ENCODE measurements around the gene RBM18.

The RBM18 gene

GRCh38 chr9:122264360-122265148, at the start of gene RBM18, which contains the start of gene MRRF:
RBM18 (minus strand) TSS chr9:122264840; CDS start chr9:122261492, 3,348 bp downstream.
MRRF (plus strand) TSS chr9:122264882; CDS start chr9:122270892, 6,010 bp downstream.
- DNase-seq (ENCODE audit: low read depth in 2 of 2): peak; percentile 66 to 67

- no peak for DNase-seq (ENCODE audit: low read depth in 2 of 2)
Observed at GRCh38 chr9:122314165-122314564, 49.5 kb upstream of the RBM18 start.

GRCh38 chr9:122309861-122310260, 45.2 kb upstream of the RBM18 start:
- DNase-seq (ENCODE audit: low read depth in 2 of 2): no peak

GRCh38 chr9:122307925-122308324, 43.3 kb upstream of the RBM18 start:
- no peak for DNase-seq (ENCODE audit: low read depth in 2 of 2)

- DNase-seq (ENCODE audit: low read depth in 2 of 2): no peak
Observed at GRCh38 chr9:122307061-122307460, 42.4 kb upstream of the RBM18 start.

- DNase-seq (ENCODE audit: low read depth in 2 of 2): peak; percentile 10 to 20
Observed at GRCh38 chr9:122302237-122303093, 37.8 kb upstream of the RBM18 start.

- DNase-seq (ENCODE audit: low read depth in 2 of 2): no peak
Observed at GRCh38 chr9:122297512-122297911, 32.9 kb upstream of the RBM18 start.

- DNase-seq (ENCODE audit: low read depth in 2 of 2): no peak
Observed at GRCh38 chr9:122294531-122294930, 29.9 kb upstream of the RBM18 start.

- DNase-seq (ENCODE audit: low read depth in 2 of 2): no peak
Observed at GRCh38 chr9:122291458-122291857, 26.8 kb upstream of the RBM18 start.

- no peak for DNase-seq (ENCODE audit: low read depth in 2 of 2)
Observed at GRCh38 chr9:122287214-122287720, 22.6 kb upstream of the RBM18 start.

GRCh38 chr9:122286764-122287163, 22.1 kb upstream of the RBM18 start:
- DNase-seq (ENCODE audit: low read depth in 2 of 2): no peak

- no peak for DNase-seq (ENCODE audit: low read depth in 2 of 2)
Observed at GRCh38 chr9:122281368-122281767, 16.7 kb upstream of the RBM18 start.

- no peak for DNase-seq (ENCODE audit: low read depth in 2 of 2)
Observed at GRCh38 chr9:122277285-122277897, 12.8 kb upstream of the RBM18 start.

- no peak for DNase-seq (ENCODE audit: low read depth in 2 of 2)
Observed at GRCh38 chr9:122276096-122276495, 11.5 kb upstream of the RBM18 start.

- DNase-seq (ENCODE audit: low read depth in 2 of 2): no peak
Observed at GRCh38 chr9:122274055-122274454, 9.4 kb upstream of the RBM18 start.

GRCh38 chr9:122268041-122268814, 3.6 kb upstream of the RBM18 start:
- no peak for DNase-seq (ENCODE audit: low read depth in 2 of 2)

- no peak for DNase-seq (ENCODE audit: low read depth in 2 of 2)
Observed at GRCh38 chr9:122265149-122265915, 692 bp upstream of the RBM18 start.

GRCh38 chr9:122263699-122264349, 816 bp downstream of the RBM18 start:
- no peak for DNase-seq (ENCODE audit: low read depth in 2 of 2)

- no peak for DNase-seq (ENCODE audit: low read depth in 2 of 2)
Observed at GRCh38 chr9:122262073-122262472, 2.6 kb downstream of the RBM18 start.

GRCh38 chr9:122261469-122261881, 3.2 kb downstream of the RBM18 start:
- DNase-seq (ENCODE audit: low read depth in 2 of 2): no peak

All from fibroblast of skin of left quadriceps (primary cell).